ENCODE data around the gene NDUFV3.
"Not testable (repeated sequence)": the region's sequence is repeated elsewhere in the genome, so short reads cannot be mapped to it uniquely, and the experiment has no call there.

The NDUFV3 gene

GRCh38 chr21:42937960-42938605 lies 45.0 kb downstream of the NDUFV3 start:
- H3K4me3 ChIP-seq (ENCODE audit: low read depth, low read length) = no peak overlapping the region
- no peak for TF ChIP-seq MAX (IDR thresholded peaks at IDR 0.05; ENCODE audit: low read depth, low read length)
- TF ChIP-seq POLR2A (IDR thresholded peaks at IDR 0.05; ENCODE audit: extremely low read depth, insufficient read length) = no peak
- TF ChIP-seq CTCF (IDR thresholded peaks at IDR 0.05; ENCODE audit: low read depth, low read length) = no peak
- TF ChIP-seq MYC (IDR thresholded peaks at IDR 0.05; ENCODE audit: low read depth, low read length) = no peak

GRCh38 chr21:42938606-42938995 lies 45.5 kb downstream of the NDUFV3 start:
- not testable (repeated sequence) for DNase-seq (ENCODE audit: low read depth)

More at GRCh38 chr21:42937960-42938605, 45.0 kb downstream of the NDUFV3 start:
- no peak for DNase-seq (ENCODE audit: low read depth)

GRCh38 chr21:42939582-42940413 lies 46.7 kb downstream of the NDUFV3 start:
- DNase-seq (ENCODE audit: low read depth) = peak; percentile 67
- H3K4me3 ChIP-seq (ENCODE audit: low read depth, low read length) = no peak overlapping the region
- no peak for TF ChIP-seq MYC (IDR thresholded peaks at IDR 0.05; ENCODE audit: low read depth, low read length)
- no peak for TF ChIP-seq MAX (IDR thresholded peaks at IDR 0.05; ENCODE audit: low read depth, low read length)
- TF ChIP-seq CTCF (IDR thresholded peaks at IDR 0.05; ENCODE audit: low read depth, low read length) = no peak
- no peak for TF ChIP-seq POLR2A (IDR thresholded peaks at IDR 0.05; ENCODE audit: extremely low read depth, insufficient read length)

More at GRCh38 chr21:42938606-42938995, 45.5 kb downstream of the NDUFV3 start:
- H3K4me3 ChIP-seq (ENCODE audit: low read depth, low read length) = not testable (repeated sequence)

- TF ChIP-seq MYC (IDR thresholded peaks at IDR 0.05; ENCODE audit: low read depth, low read length) (no peak), MAX (IDR thresholded peaks at IDR 0.05; ENCODE audit: low read depth, low read length) (no peak), POLR2A (IDR thresholded peaks at IDR 0.05; ENCODE audit: extremely low read depth, insufficient read length) (no peak), CTCF (IDR thresholded peaks at IDR 0.05; ENCODE audit: low read depth, low read length) (no peak)
- H3K4me3 ChIP-seq (ENCODE audit: low read depth, low read length) = no peak overlapping the region
- no peak for DNase-seq (ENCODE audit: low read depth)
These were observed 48.6 kb downstream of the NDUFV3 start for GRCh38 chr21:42941696-42942085.

GRCh38 chr21:42942244-42942643 lies 49.1 kb downstream of the NDUFV3 start:
- DNase-seq (ENCODE audit: low read depth) = no peak
- no peak overlapping the region for H3K4me3 ChIP-seq (ENCODE audit: low read depth, low read length)
- TF ChIP-seq CTCF (IDR thresholded peaks at IDR 0.05; ENCODE audit: low read depth, low read length) (no peak), MAX (IDR thresholded peaks at IDR 0.05; ENCODE audit: low read depth, low read length) (no peak), MYC (IDR thresholded peaks at IDR 0.05; ENCODE audit: low read depth, low read length) (no peak), POLR2A (IDR thresholded peaks at IDR 0.05; ENCODE audit: extremely low read depth, insufficient read length) (no peak)

- DNase-seq (ENCODE audit: low read depth); H3K4me3 ChIP-seq (ENCODE audit: low read depth, low read length): not testable (repeated sequence)
These were observed 56.1 kb downstream of the NDUFV3 start for GRCh38 chr21:42949094-42949755.

- H3K4me3 ChIP-seq (ENCODE audit: low read depth, low read length); DNase-seq (ENCODE audit: low read depth): not testable (repeated sequence)
These were observed 58.1 kb downstream of the NDUFV3 start for GRCh38 chr21:42951193-42951592.
